D721Med (cell line): Measurements from ENCODE around the gene ZC3H7A.

Experiments used
- DNase-seq: peaks from one replicate; pipeline ENCODE4 v3.0.0; 2011; ENCODE audit warnings: low spot score; ENCODE audit not compliant: insufficient read length
- FAIRE-seq: peaks from 2 replicates; lab custom pipeline; 2011; peaks lifted over from hg19 to GRCh38; lab: Jason Lieb, UNC
- TF ChIP-seq, protein P1 (sequence below): IDR thresholded peaks from 2 replicates; pipeline ENCODE4 v1.5.1; 2012; ENCODE audit warnings: mild to moderate bottlenecking, control low read depth; ENCODE audit not compliant: insufficient read depth; ENCODE audit errors: missing control alignments

The ZC3H7A gene

DNA sequence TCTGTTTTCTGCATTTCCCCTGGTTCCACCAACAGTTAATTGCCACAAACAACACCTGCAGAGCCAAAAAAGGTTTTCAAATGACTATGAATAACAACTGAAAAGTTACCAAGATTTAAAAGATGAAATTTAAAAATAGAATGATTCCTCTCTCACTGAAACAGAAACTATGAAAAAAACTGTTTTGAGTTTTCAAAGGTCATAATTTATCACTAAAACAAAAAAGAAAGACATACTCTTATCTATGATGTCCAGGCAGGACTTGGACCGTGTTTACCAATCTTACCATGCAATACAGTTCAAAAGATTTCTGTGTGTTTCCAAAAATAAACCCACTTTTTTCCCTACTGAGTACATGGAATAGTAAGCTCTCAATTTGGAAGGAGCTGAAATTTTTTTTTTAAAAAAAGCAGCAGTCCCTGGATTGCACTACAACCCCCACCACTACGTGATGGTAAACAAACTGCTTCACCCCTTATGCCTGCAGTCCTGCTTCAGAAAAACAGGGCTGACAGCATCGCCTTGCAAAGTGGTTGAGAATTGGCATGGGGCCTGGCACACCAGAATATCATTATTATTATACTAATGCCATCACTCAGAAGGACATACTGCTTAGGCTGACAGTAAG, 62.9 kb downstream of the ZC3H7A start:
- TF ChIP-seq, protein P1, sequence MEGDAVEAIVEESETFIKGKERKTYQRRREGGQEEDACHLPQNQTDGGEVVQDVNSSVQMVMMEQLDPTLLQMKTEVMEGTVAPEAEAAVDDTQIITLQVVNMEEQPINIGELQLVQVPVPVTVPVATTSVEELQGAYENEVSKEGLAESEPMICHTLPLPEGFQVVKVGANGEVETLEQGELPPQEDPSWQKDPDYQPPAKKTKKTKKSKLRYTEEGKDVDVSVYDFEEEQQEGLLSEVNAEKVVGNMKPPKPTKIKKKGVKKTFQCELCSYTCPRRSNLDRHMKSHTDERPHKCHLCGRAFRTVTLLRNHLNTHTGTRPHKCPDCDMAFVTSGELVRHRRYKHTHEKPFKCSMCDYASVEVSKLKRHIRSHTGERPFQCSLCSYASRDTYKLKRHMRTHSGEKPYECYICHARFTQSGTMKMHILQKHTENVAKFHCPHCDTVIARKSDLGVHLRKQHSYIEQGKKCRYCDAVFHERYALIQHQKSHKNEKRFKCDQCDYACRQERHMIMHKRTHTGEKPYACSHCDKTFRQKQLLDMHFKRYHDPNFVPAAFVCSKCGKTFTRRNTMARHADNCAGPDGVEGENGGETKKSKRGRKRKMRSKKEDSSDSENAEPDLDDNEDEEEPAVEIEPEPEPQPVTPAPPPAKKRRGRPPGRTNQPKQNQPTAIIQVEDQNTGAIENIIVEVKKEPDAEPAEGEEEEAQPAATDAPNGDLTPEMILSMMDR: no peak
- FAIRE-seq (no peak), DNase-seq (no peak)

DNA sequence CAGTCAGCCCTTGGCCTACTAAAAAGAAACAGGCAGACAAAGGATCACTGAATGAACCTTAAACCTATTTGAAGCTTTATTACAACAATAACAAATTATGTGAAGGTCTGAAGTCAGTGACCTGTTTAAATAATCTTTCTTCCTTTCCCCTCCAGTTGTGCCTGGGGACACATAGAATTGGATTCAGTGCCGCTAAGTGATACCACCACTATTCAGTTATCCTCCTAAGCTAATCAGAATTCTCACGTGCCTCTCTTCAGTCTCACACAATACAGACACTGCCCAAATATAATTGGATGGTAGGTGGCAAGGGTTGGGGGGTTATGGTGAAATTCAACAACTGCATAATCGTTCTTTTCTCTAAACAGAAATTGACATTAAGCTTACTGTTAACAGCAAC, 65.8 kb downstream of the ZC3H7A start:
- TF ChIP-seq, protein P1: no peak
- DNase-seq (no peak), FAIRE-seq (no peak)

- no peak for FAIRE-seq
- TF ChIP-seq, protein P1: no peak
- no peak for DNase-seq
These were observed 67.3 kb downstream of the ZC3H7A start for GRCh38 chr16:11729787-11730186.

- TF ChIP-seq, protein P1: no peak
- DNase-seq (no peak), FAIRE-seq (no peak)
These were observed 69.1 kb downstream of the ZC3H7A start for GRCh38 chr16:11727796-11728543.

DNA sequence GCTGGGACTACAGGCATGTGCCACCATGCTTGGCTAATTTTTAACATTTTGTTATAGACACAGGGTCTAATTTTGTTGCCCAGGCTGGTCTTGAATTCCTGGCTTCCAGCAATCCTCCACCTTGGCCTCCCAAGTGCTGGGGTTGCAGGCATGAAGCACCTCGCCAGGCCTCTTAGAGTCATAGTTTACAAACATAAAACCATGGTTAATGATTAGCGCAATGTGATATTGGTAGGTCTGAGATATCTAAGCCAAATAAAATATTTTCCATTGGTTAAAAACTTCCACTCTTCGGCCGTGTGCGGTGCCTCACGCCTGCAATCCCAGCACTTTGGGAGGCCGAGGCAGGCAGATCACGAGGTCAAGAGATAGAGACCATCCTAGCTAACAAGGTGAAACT, 71.0 kb downstream of the ZC3H7A start:
- no peak for DNase-seq
- no peak for FAIRE-seq
- TF ChIP-seq, protein P1: no peak

- TF ChIP-seq, protein P1: no peak
- no peak for FAIRE-seq
- no peak for DNase-seq
These were observed 71.6 kb downstream of the ZC3H7A start for GRCh38 chr16:11725457-11725856.

DNA sequence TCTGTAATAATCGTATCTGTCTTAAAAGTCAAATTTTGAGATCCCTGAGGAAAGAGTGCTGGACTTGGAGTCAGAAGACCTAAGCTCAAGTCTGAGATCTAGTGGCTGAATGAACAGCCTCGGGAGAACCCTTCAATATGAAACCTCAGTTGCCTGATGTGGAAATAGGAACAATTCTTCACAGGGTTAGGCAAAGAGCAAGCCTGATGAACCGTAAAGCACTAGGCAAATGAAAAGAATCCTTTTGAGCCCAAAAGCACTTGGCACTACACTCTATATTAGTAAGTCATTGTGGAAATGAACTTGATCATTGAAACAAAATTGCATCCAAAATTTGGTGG, 74.6 kb downstream of the ZC3H7A start:
- FAIRE-seq (no peak), DNase-seq (no peak)
- TF ChIP-seq, protein P1: no peak
